Measurements from ENCODE around the gene SWAP70. TPM values are rescaled to one million over a fixed set of nuclear protein-coding genes. Genes with fewer than 3 reads are reported as not detected.

The SWAP70 gene
- total and polyA plus RNA-seq, 2 donors (not counting 1 experiment from before 2014, with no cell fraction given), result 45.1 to 74.4 TPM

DNA sequence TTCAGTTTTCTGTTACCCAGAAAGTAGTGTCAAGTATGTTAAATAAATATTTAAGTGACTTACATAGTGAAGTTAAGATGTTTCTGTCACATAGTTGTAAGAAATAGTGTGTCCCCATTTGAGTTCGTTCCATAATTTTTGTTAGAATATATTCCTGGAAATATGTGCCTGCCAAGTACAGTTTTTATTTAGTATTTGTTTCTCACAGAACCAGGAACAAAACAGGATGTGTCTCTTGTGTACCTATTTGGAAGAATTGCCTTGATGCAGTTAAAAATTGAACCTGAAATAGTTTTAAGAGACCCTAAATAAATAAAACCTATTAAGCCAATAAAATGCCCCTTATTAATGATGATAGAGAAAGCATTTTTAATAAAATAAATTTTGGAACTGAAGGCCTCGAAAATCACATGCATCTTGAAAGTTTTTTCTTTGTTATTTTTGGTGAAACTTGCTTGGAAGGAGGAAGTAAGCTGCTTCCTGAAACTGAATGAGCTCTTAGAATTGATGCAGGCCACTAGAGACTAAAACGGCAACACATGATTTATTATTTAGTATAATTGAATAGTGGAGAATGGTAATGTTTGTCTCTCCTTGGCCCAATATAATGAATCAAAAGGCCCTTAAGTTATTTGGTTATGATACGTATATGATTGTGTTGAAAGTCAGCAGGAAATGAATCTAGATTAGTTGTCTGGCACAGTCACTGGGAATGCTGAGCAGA, 55.9 kb downstream of the SWAP70 start:
- H3K4me2 ChIP-seq (ENCODE audit: extremely low read depth, insufficient read depth, low read length), result no peak overlapping the region
- peaks cover 2% of the 10 kb centered on the region for H3K36me3 ChIP-seq (ENCODE audit: control insufficient read depth, insufficient read depth, low read length)
- no peak overlapping the region for H3K9ac ChIP-seq (ENCODE audit: insufficient read depth, low read length)
- DNase-seq (ENCODE audit: low read depth in 2 of 2), result no peak
- H3K4me1 ChIP-seq (ENCODE audit: control insufficient read depth, extremely low read depth, insufficient read depth, low read length), result no peaks in the 10 kb centered on the region
- peaks cover 3% of the 10 kb centered on the region for H3K79me2 ChIP-seq (ENCODE audit: control insufficient read depth, insufficient read depth, low read length)
- H3K4me3 ChIP-seq (replicated peaks in 1 of 4; ENCODE audit: control extremely low read depth in 1 of 4, insufficient read depth in 1 of 4, low read depth in 3 of 4, low read length in 4 of 4), result no peak overlapping the region
- H4K20me1 ChIP-seq (ENCODE audit: control insufficient read depth, extremely low read depth, insufficient read depth, low read length), result no peaks in the 10 kb centered on the region
- no peaks in the 10 kb centered on the region for H3K9me3 ChIP-seq (ENCODE audit: control insufficient read depth, insufficient read depth, low read depth, low read length)
- H3K27me3 ChIP-seq (ENCODE audit: control insufficient read depth, insufficient read depth, low read length), result no peaks in the 10 kb centered on the region
- no peak for TF ChIP-seq EZH2 (IDR thresholded peaks at IDR 0.05; ENCODE audit: low read length, missing control alignments)
- no peak for TF ChIP-seq CTCF (conservative IDR thresholded peaks at IDR 0.05 in 1 of 2, IDR thresholded peaks at IDR 0.05 in 1 of 2; ENCODE audit: low read depth in 1 of 2, low read length in 2 of 2)
- no peak overlapping the region for H2AFZ ChIP-seq (ENCODE audit: low read length)
- H3K27ac ChIP-seq (ENCODE audit: insufficient read depth, low read length), result no peak overlapping the region

DNA sequence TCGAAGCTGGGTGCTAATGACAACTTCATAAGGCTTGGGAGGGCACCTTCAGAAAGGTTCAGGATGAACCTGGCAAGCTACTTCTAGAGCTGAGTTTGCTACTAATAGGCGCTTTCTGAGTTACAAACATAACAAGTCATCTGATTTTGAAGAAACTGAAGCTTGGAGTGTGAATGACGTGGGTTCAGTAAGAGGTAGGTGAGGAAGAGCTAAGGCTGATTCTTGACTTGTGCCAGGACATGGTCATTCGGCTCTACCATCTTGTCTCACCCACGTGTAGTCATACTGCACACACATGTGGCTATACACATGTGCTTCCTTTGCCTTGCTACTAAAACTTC, 56.4 kb downstream of the SWAP70 start:
- Histone ChIP-seq H3K4me1 (ENCODE audit: control insufficient read depth, extremely low read depth, insufficient read depth, low read length) (no peaks in the 10 kb centered on the region), H3K9ac (ENCODE audit: insufficient read depth, low read length) (no peak overlapping the region), H3K36me3 (ENCODE audit: control insufficient read depth, insufficient read depth, low read length) (peaks cover under 1% of the 10 kb centered on the region), H3K4me3 (replicated peaks in 1 of 4; ENCODE audit: control extremely low read depth in 1 of 4, insufficient read depth in 1 of 4, low read depth in 3 of 4, low read length in 4 of 4) (no peak overlapping the region), H4K20me1 (ENCODE audit: control insufficient read depth, extremely low read depth, insufficient read depth, low read length) (no peaks in the 10 kb centered on the region), H2AFZ (ENCODE audit: low read length) (no peak overlapping the region), H3K4me2 (ENCODE audit: extremely low read depth, insufficient read depth, low read length) (no peak overlapping the region), H3K27me3 (ENCODE audit: control insufficient read depth, insufficient read depth, low read length) (no peaks in the 10 kb centered on the region), H3K27ac (ENCODE audit: insufficient read depth, low read length) (no peak overlapping the region), H3K9me3 (ENCODE audit: control insufficient read depth, insufficient read depth, low read depth, low read length) (no peaks in the 10 kb centered on the region), H3K79me2 (ENCODE audit: control insufficient read depth, insufficient read depth, low read length) (peaks cover 3% of the 10 kb centered on the region)
- DNase-seq (ENCODE audit: low read depth in 2 of 2), result no peak
- TF ChIP-seq CTCF (conservative IDR thresholded peaks at IDR 0.05 in 1 of 2, IDR thresholded peaks at IDR 0.05 in 1 of 2; ENCODE audit: low read depth in 1 of 2, low read length in 2 of 2), result no peak
- no peak for TF ChIP-seq EZH2 (IDR thresholded peaks at IDR 0.05; ENCODE audit: low read length, missing control alignments)

- H3K4me3 ChIP-seq (replicated peaks in 1 of 4; ENCODE audit: control extremely low read depth in 1 of 4, insufficient read depth in 1 of 4, low read depth in 3 of 4, low read length in 4 of 4), result no peak overlapping the region
- no peak overlapping the region for H2AFZ ChIP-seq (ENCODE audit: low read length)
- H3K4me1 ChIP-seq (ENCODE audit: control insufficient read depth, extremely low read depth, insufficient read depth, low read length), result peaks cover 2% of the 10 kb centered on the region
- H3K27ac ChIP-seq (ENCODE audit: insufficient read depth, low read length), result no peak overlapping the region
- H3K27me3 ChIP-seq (ENCODE audit: control insufficient read depth, insufficient read depth, low read length), result no peaks in the 10 kb centered on the region
- no peak for DNase-seq (ENCODE audit: low read depth in 2 of 2)
- peaks cover 3% of the 10 kb centered on the region for H3K79me2 ChIP-seq (ENCODE audit: control insufficient read depth, insufficient read depth, low read length)
- no peaks in the 10 kb centered on the region for H3K36me3 ChIP-seq (ENCODE audit: control insufficient read depth, insufficient read depth, low read length)
- H3K9ac ChIP-seq (ENCODE audit: insufficient read depth, low read length), result no peak overlapping the region
- H4K20me1 ChIP-seq (ENCODE audit: control insufficient read depth, extremely low read depth, insufficient read depth, low read length), result no peaks in the 10 kb centered on the region
- no peak overlapping the region for H3K4me2 ChIP-seq (ENCODE audit: extremely low read depth, insufficient read depth, low read length)
- no peaks in the 10 kb centered on the region for H3K9me3 ChIP-seq (ENCODE audit: control insufficient read depth, insufficient read depth, low read depth, low read length)
- TF ChIP-seq CTCF (conservative IDR thresholded peaks at IDR 0.05 in 1 of 2, IDR thresholded peaks at IDR 0.05 in 1 of 2; ENCODE audit: low read depth in 1 of 2, low read length in 2 of 2), result no peak
- no peak for TF ChIP-seq EZH2 (IDR thresholded peaks at IDR 0.05; ENCODE audit: low read length, missing control alignments)
Observed at GRCh38 chr11:9722023-9722422, 58.1 kb downstream of the SWAP70 start.

All from fibroblast of lung (primary cell).